Transverse colon (tissue), 4 donors: ENCODE results near the gene PARP4. TPM values are rescaled to one million over a fixed set of nuclear protein-coding genes. Genes with fewer than 3 reads are reported as not detected.
A peak's percentile ranks its signal among the peaks of the same experiment; 100 is the strongest.

Source experiments
- DNase-seq: peaks from one replicate; pipeline ENCODE4 v3.0.0-alpha.2; 2019
- H3K27ac ChIP-seq, 4 donors: fragments of 200-600 bp; sonication (generic); 2 replicates each; pipeline ENCODE4 v1.5.1; 2016 to 2018; ENCODE audit warnings: inconsistent platforms in 4 of 4
- H3K27me3 ChIP-seq: fragments of 200-600 bp; sonication (generic); 2 replicates; pipeline ENCODE4 v1.5.1; 2017; ENCODE audit warnings: inconsistent platforms
- H3K36me3 ChIP-seq, 4 donors: fragments of 200-600 bp; sonication (generic); 2 replicates each; pipeline ENCODE4 v1.5.1; 2017 to 2019; ENCODE audit warnings: inconsistent platforms in 4 of 4
- H3K4me1 ChIP-seq, 4 donors: fragments of 200-600 bp; sonication (generic); 2 replicates each; pipeline ENCODE4 v1.5.1; 2017 to 2020; ENCODE audit warnings: inconsistent platforms in 4 of 4
- H3K4me3 ChIP-seq, 4 donors: fragments of 200-600 bp; sonication (generic); 1 replicate in 1 of 4; 2 replicates in 3 of 4; pipeline versions ENCODE4 v1.5.1 to v1.6.1; 2017 to 2019; ENCODE audit warnings: inconsistent platforms in 4 of 4
- H3K9me3 ChIP-seq, 2 donors: fragments of 200-600 bp; sonication (generic); 2 replicates each; pipeline ENCODE4 v1.5.1; 2017 to 2019; ENCODE audit warnings: inconsistent platforms in 2 of 2
- CTCF ChIP-seq, 5 experiments: fragments of 200-600 bp in 3 of 5; fragments of 450-650 bp in 2 of 5; sonication (generic) in 3 of 5; IDR thresholded peaks; 1 replicate in 2 of 5; 2 replicates in 3 of 5; pipeline ENCODE4 v1.5.1; 2016 to 2017; ENCODE audit warnings: antibody characterized with exemption in 5 of 5, inconsistent platforms in 3 of 5, mild to moderate bottlenecking in 2 of 5, moderate library complexity in 1 of 5
- EP300 ChIP-seq: sonication (generic); formaldehyde crosslinking; IDR thresholded peaks from one replicate; pipeline ENCODE4 v1.6.1; 2017; ENCODE audit warnings: antibody characterized with exemption, low read depth
- POLR2A ChIP-seq: fragments of 450-650 bp; IDR thresholded peaks from one replicate; pipeline ENCODE4 v1.6.1; 2016; ENCODE audit warnings: antibody characterized with exemption, mild to moderate bottlenecking, moderate library complexity
- POLR2AphosphoS5 ChIP-seq, 3 donors: sonication (generic); formaldehyde crosslinking; IDR thresholded peaks; one replicate each; pipeline ENCODE4 v1.6.1; 2016; ENCODE audit warnings: antibody characterized with exemption in 3 of 3
- WGBS, 2 donors: methylation state at CpG; one replicate each; pipeline ENCODE4 v1.1.5; 2018; ENCODE audit warnings: low coverage in 1 of 2; 5-methylcytosine and 5-hydroxymethylcytosine counted together
- in situ Hi-C, 4 donors: fragments of 200-750 bp; cut with MboI; loops; one replicate each; pipeline versions ENCODE4 v1.15.0 to v1.15.1; 2017; ENCODE audit warnings: low sequenced_read_pairs in 3 of 4, low pct_ligation_motif_present in 1 of 4, low pct_unique_long_range_greater_than_20kb in 1 of 4
- intact Hi-C: fragments of 100-400 bp; cut with DNase I; formaldehyde crosslinking; loops from one replicate; pipeline ENCODE4 v1.15.1; 2023; ENCODE audit warnings: low total_unique reads
- total RNA-seq, 4 donors: library from RNA; depleted of rRNA; stranded (reverse); fragments of >200 nt; gene quantifications; one replicate each; pipeline ENCODE4 v1.1.0, GENCODE V29; 2016

The PARP4 gene
- total RNA-seq, 4 donors from 2014 or later, result 120 to 176 (median 147) TPM

DNA sequence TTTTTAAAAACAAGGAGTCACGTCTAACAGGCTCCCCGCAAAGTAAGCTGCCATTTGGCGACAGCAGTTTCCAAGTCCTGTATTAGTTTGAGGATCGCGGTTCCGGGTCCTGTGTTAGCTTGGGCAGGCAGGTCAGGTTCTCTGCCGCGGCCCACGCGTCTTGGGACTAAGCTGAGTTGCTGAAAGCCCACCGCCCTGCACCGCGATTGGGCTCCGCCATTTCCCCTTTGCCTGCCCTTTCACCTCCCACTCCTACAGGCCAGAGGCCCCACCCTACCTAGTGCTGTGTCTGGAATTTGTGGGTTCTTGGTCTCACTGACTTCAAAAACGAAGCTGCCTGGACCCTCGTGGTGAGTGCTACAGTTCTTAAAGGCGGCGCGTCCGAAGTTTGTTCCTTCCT is 6.8 kb downstream of the PARP4 start:
- WGBS, 2 donors, result 97 to 98% methylated on average over 12 to 20 of the region's 20 CpGs
- intact Hi-C loops, result no loop called here
- no peak overlapping the region for H3K4me3 ChIP-seq
- TF ChIP-seq POLR2AphosphoS5 (IDR thresholded peaks at IDR 0.05) (no peak), POLR2A (no peak), EP300 (no peak), CTCF (IDR thresholded peaks at IDR 0.05) (no peak)
- in situ Hi-C loops, result no loop called here
- DNase-seq, result no peak
- peaks cover 3 to 40% (median 18%) of the 10 kb centered on the region in 4 donors for H3K4me1 ChIP-seq
- no peak overlapping the region for H3K27ac ChIP-seq
- H3K27me3 ChIP-seq, result no peaks in the 10 kb centered on the region
- no peaks in the 10 kb centered on the region for H3K9me3 ChIP-seq
- peaks cover 0 to 10% (median 4%) of the 10 kb centered on the region in 4 donors for H3K36me3 ChIP-seq

DNA sequence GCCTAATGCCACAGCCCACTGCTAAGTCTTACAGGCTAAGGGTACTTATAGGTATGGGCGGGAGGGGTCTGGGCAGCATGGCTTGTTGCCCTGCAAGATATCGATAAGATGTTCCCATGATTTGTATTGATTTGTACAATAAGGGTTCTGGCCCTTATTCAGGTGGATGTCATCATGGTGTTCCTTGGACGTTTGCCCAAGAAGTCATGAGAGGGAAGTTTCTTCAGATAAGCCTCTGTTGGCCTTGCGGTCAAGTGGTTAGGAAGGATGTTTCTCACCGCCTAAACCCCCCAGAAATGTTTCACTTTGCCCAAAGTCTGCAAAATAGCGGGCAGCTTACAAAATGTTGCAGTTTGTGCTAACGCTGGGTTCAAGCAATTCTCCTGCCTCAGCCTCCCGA is 7.3 kb downstream of the PARP4 start:
- Histone ChIP-seq H3K27ac (no peak overlapping the region), H3K4me1 (peaks cover 0 to 35% (median 14%) of the 10 kb centered on the region in 4 donors), H3K27me3 (no peaks in the 10 kb centered on the region), H3K36me3 (peaks cover 0 to 13% (median 6%) of the 10 kb centered on the region in 4 donors), H3K4me3 (no peak overlapping the region), H3K9me3 (no peaks in the 10 kb centered on the region)
- no peak for TF ChIP-seq POLR2AphosphoS5 (IDR thresholded peaks at IDR 0.05)
- no peak for TF ChIP-seq EP300
- TF ChIP-seq CTCF (IDR thresholded peaks at IDR 0.05), result no peak
- no peak for TF ChIP-seq POLR2A
- in situ Hi-C loops, result no loop called here
- 93 to 94% methylated on average over 6 to 8 of the region's 8 CpGs for WGBS, 2 donors
- no peak for DNase-seq
- intact Hi-C loops, result no loop called here

DNA sequence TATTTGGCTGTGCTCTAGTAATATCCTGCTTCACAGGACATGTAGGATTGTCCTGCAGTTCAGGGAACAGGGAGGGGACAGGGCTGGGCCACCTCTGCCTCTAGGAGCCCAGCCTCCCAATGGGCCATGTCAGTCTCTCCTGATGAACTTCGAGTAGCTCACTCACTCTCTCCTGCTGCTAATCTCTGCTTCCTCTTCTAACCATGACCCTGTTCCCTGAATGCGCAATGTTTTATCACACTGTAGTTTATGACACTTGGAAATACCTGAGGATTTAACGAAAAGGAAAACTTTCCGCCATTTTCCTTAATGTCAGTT is 9.2 kb downstream of the PARP4 start:
- H3K36me3 ChIP-seq, result peaks cover 0 to 27% (median 9%) of the 10 kb centered on the region in 4 donors
- no peak for TF ChIP-seq POLR2A
- TF ChIP-seq CTCF (IDR thresholded peaks at IDR 0.05), result no peak
- peak in 1 of 3 donors; percentile 58 for TF ChIP-seq POLR2AphosphoS5 (IDR thresholded peaks at IDR 0.05)
- peak overlapping the region in 3 of 4 donors; percentile 58 to 65 (median 60) for H3K27ac ChIP-seq
- H3K4me3 ChIP-seq, result no peak overlapping the region
- H3K27me3 ChIP-seq, result no peaks in the 10 kb centered on the region
- H3K9me3 ChIP-seq, result no peaks in the 10 kb centered on the region
- 79 to 82% methylated on average over 3 to 4 of the region's 4 CpGs for WGBS, 2 donors
- peaks cover 0 to 21% (median 8%) of the 10 kb centered on the region in 4 donors for H3K4me1 ChIP-seq
- in situ Hi-C loops (no loop called here), intact Hi-C loops (no loop called here)
- peak; percentile 39 for DNase-seq

DNA sequence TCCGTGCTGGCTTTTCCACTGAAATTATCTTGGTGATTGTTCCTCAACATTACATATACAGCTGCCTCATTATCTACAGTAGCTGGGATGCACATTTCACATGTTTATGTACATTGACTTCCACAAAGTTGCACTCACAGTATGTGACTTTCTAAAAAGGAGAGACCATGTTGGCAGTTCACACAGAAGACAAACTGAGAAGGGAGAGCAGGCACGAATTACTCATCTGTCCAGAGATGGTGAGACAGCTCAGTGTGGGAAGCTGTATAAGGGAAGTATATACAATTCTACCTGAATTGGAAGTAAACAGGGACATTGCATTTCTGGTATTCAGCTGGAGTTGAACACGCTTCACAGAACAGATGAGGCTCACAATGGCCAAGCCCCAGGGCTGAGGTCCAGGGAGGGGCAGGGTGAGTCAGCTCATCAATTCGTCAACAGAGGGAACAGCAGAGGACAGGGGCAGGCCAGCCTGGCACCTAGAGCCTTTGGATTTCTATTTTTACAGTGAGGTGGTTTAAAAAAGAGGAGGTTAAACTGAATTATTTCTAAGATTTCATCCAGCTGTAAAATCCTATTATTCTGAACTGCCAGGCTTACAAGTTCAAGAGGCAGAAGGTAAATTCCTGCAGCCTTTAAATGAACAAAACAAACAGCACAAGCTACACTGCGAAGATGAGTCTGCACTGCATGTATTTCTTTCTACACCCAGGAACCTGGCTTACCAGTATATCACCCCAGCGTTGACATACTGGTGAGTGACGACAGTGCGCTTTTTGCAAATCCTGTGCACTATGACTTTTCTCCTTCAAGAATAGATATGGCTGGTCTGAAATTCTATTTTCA is 9.8 kb downstream of the PARP4 start:
- WGBS, 2 donors, result 45 to 74% methylated on average over 4 to 8 of the region's 8 CpGs
- Histone ChIP-seq H3K4me1 (peaks cover 0 to 21% (median 8%) of the 10 kb centered on the region in 4 donors), H3K9me3 (no peaks in the 10 kb centered on the region), H3K4me3 (no peak overlapping the region), H3K27ac (peak overlapping the region in 3 of 4 donors; percentile 58 to 65 (median 60)), H3K27me3 (no peaks in the 10 kb centered on the region), H3K36me3 (peaks cover 0 to 31% (median 12%) of the 10 kb centered on the region in 4 donors)
- intact Hi-C loops (no loop called here), in situ Hi-C loops (no loop called here)
- TF ChIP-seq CTCF (IDR thresholded peaks at IDR 0.05) (no peak), POLR2AphosphoS5 (IDR thresholded peaks at IDR 0.05) (no peak), POLR2A (no peak), EP300 (no peak)
- DNase-seq, result peak; percentile 62
